CD4-positive, CD25-positive, alpha-beta regulatory T cell (primary cell): ENCODE results near the gene RNF144A. TPM values are rescaled to one million over a fixed set of nuclear protein-coding genes. Genes with fewer than 3 reads are reported as not detected.
A peak's percentile ranks its signal among the peaks of the same experiment; 100 is the strongest.

ENCODE experiments used
- ATAC-seq, 2 donors: fragments of 150-1000 bp; cut with Tn5 transposase; one replicate each; pipeline ENCODE4 v1.10.0; 2021; ENCODE audit warnings: low read depth in 2 of 2, moderate number of reproducible peaks in 2 of 2, moderate library complexity in 1 of 2
- DNase-seq, 3 donors: peaks; one replicate each; pipeline versions ENCODE4 v3.0.0 to v3.0.0-alpha.2; 2012 to 2022; ENCODE audit warnings: mixed read lengths in 1 of 3
- H3K27ac ChIP-seq: one replicate; pipeline ENCODE4 v1.7.0; 2013; ENCODE audit warnings: mild to moderate bottlenecking, low read length; ENCODE audit not compliant: insufficient read depth, poor library complexity, severe bottlenecking
- H3K27me3 ChIP-seq: one replicate; pipeline ENCODE4 v1.7.0; 2013; ENCODE audit warnings: low read length; ENCODE audit not compliant: control insufficient read depth, insufficient read depth
- H3K36me3 ChIP-seq: one replicate; pipeline ENCODE4 v1.7.0; 2013; ENCODE audit warnings: mild to moderate bottlenecking, low read length, moderate library complexity; ENCODE audit not compliant: control insufficient read depth, insufficient read depth
- H3K4me1 ChIP-seq: 2 replicates; pipeline ENCODE4 v1.7.0; 2013; ENCODE audit warnings: mild to moderate bottlenecking, low read length; ENCODE audit not compliant: insufficient read depth, control insufficient read depth, poor library complexity, severe bottlenecking
- H3K4me3 ChIP-seq: one replicate; pipeline ENCODE4 v1.7.0; 2013; ENCODE audit warnings: low read depth, mild to moderate bottlenecking, low read length, moderate library complexity
- H3K9me3 ChIP-seq, 2 experiments: 1 replicate in 1 of 2; 2 replicates in 1 of 2; pipeline ENCODE4 v1.7.0; 2013; ENCODE audit warnings: low read length in 2 of 2, mild to moderate bottlenecking in 1 of 2, moderate library complexity in 1 of 2; ENCODE audit not compliant: control insufficient read depth in 2 of 2
- H3K27ac Mint-ChIP-seq, 3 donors: one replicate each; pipeline ENCODE4 v1.8.0; 2020 to 2022; ENCODE audit warnings: mild to moderate bottlenecking in 3 of 3, mixed read lengths in 3 of 3, moderate library complexity in 2 of 3
- H3K27me3 Mint-ChIP-seq: one replicate; pipeline ENCODE4 v1.8.0; 2022; ENCODE audit warnings: mild to moderate bottlenecking, mixed read lengths
- H3K36me3 Mint-ChIP-seq: one replicate; pipeline ENCODE4 v1.8.0; 2020; ENCODE audit warnings: mixed read lengths
- H3K4me1 Mint-ChIP-seq, 4 donors: one replicate each; pipeline ENCODE4 v1.8.0; 2020 to 2022; ENCODE audit warnings: mixed read lengths in 4 of 4, mild to moderate bottlenecking in 1 of 4
- H3K4me3 Mint-ChIP-seq, 4 donors: one replicate each; pipeline ENCODE4 v1.8.0; 2020 to 2022; ENCODE audit warnings: mild to moderate bottlenecking in 4 of 4, mixed read lengths in 4 of 4, moderate library complexity in 3 of 4
- H3K9me3 Mint-ChIP-seq, 7 donors: one replicate each; pipeline ENCODE4 v1.8.0; 2020 to 2022; ENCODE audit warnings: mixed read lengths in 7 of 7, mild to moderate bottlenecking in 3 of 7, moderate library complexity in 2 of 7
- polyA plus RNA-seq, 4 donors: library from polyadenylated mRNA; unstranded; fragments of 300-500 nt; fragmentation: Illumina TruSeq; gene quantifications; one replicate each; pipeline ENCODE4 v1.2.3, GENCODE V29; 2021
- total RNA-seq: library from RNA; stranded (reverse); gene quantifications from one replicate; pipeline ENCODE4 v1.2.3, GENCODE V29; 2022

Gene RNF144A
- total and polyA plus RNA-seq, 5 donors from 2014 or later, result 4.8 to 11.4 (median 8.3) TPM

- Mint-ChIP-seq H3K36me3 (peaks cover 13% of the 10 kb centered on the region), H3K27ac (no peak overlapping the region), H3K27me3 (no peaks in the 10 kb centered on the region), H3K4me1 (no peaks in the 10 kb centered on the region), H3K4me3 (no peak overlapping the region), H3K9me3 (peaks cover 0 to 1% (median 0%) of the 10 kb centered on the region in 7 donors)
- Histone ChIP-seq H3K4me3 (no peak overlapping the region), H3K9me3 (no peaks in the 10 kb centered on the region), H3K36me3 (no peaks in the 10 kb centered on the region), H3K27me3 (no peaks in the 10 kb centered on the region), H3K27ac (no peak overlapping the region), H3K4me1 (no peaks in the 10 kb centered on the region)
- no peak for DNase-seq
- ATAC-seq, result no peak
Measured at GRCh38 chr2:7075834-7076233, 158.6 kb downstream of the RNF144A start.

- ATAC-seq (no peak), DNase-seq (no peak)
- H3K27me3 Mint-ChIP-seq, result no peaks in the 10 kb centered on the region
- H3K36me3 Mint-ChIP-seq, result peaks cover 13% of the 10 kb centered on the region
- no peaks in the 10 kb centered on the region for H3K9me3 ChIP-seq
- H3K9me3 Mint-ChIP-seq, result no peaks in the 10 kb centered on the region
- H3K4me1 Mint-ChIP-seq, result no peaks in the 10 kb centered on the region
- H3K4me3 Mint-ChIP-seq, result no peak overlapping the region
- no peaks in the 10 kb centered on the region for H3K36me3 ChIP-seq
- no peaks in the 10 kb centered on the region for H3K4me1 ChIP-seq
- no peaks in the 10 kb centered on the region for H3K27me3 ChIP-seq
- H3K27ac ChIP-seq, result no peak overlapping the region
- H3K4me3 ChIP-seq, result no peak overlapping the region
- H3K27ac Mint-ChIP-seq, result no peak overlapping the region
Measured at GRCh38 chr2:7077660-7078267, 160.6 kb downstream of the RNF144A start.

- H3K36me3 Mint-ChIP-seq, result peaks cover 5% of the 10 kb centered on the region
- peaks cover 14% of the 10 kb centered on the region for H3K27me3 Mint-ChIP-seq
- H3K9me3 Mint-ChIP-seq, result peaks cover 0 to 8% (median 4%) of the 10 kb centered on the region in 7 donors
- Histone ChIP-seq H3K4me1 (no peaks in the 10 kb centered on the region), H3K27ac (no peak overlapping the region), H3K27me3 (no peaks in the 10 kb centered on the region), H3K9me3 (peaks cover 4 to 8% of the 10 kb centered on the region in 2 experiments), H3K4me3 (no peak overlapping the region), H3K36me3 (no peaks in the 10 kb centered on the region)
- H3K4me3 Mint-ChIP-seq, result no peak overlapping the region
- peak overlapping the region in 1 of 3 donors; percentile 57 for H3K27ac Mint-ChIP-seq
- no peaks in the 10 kb centered on the region for H3K4me1 Mint-ChIP-seq
- peak in 1 of 3 donors; percentile 60 for DNase-seq
- ATAC-seq, result no peak
Measured at GRCh38 chr2:7083580-7084509, 166.6 kb downstream of the RNF144A start.

DNA sequence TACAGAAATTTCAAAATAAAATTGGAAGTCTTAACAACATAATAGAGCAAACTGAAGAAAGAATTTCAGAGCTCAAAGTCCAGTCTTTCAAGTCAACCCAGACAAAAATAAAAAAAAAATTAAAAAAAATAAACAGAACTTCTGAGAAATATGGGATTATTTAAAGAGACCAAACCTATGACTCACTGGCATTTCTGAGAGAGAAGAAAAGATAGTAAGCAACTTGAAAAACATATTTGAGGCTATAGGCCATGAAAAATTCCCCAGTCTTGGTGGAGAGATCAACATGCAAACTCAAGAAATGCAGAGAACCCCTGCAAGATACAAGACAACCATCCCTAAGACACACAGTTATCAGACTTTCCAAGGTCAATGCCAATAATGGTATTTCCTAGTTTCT, 167.4 kb downstream of the RNF144A start:
- Histone ChIP-seq H3K27me3 (no peaks in the 10 kb centered on the region), H3K4me3 (no peak overlapping the region), H3K4me1 (no peaks in the 10 kb centered on the region), H3K27ac (no peak overlapping the region), H3K9me3 (peaks cover 4 to 8% of the 10 kb centered on the region in 2 experiments), H3K36me3 (no peaks in the 10 kb centered on the region)
- Mint-ChIP-seq H3K4me1 (no peaks in the 10 kb centered on the region), H3K27ac (no peak overlapping the region), H3K9me3 (peaks cover 0 to 8% (median 4%) of the 10 kb centered on the region in 7 donors), H3K4me3 (no peak overlapping the region), H3K36me3 (peaks cover 5% of the 10 kb centered on the region), H3K27me3 (peaks cover 14% of the 10 kb centered on the region)
- ATAC-seq (no peak), DNase-seq (no peak)

DNA sequence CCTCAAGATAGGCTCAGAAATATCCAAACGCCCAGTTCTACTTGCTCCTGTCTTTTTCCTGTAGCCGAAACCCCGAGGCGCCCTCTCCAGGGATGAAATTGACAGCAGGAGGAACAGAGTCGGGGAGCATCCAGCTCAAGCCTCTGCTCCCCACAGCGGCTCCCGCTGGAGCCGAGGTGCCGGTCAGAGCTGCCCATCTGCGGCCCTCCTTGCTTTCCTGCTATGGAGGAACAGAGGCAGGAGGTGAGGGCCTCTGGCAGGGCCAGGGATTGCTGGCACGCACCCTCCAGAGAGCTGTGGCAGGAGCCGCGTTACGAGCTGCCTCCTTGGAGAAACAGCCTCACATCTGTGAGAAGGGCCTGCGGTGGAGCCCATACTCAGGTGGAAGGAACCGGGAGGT, 172.1 kb downstream of the RNF144A start:
- DNase-seq (no peak), ATAC-seq (no peak)
- Mint-ChIP-seq H3K4me3 (no peak overlapping the region), H3K36me3 (peaks cover 5% of the 10 kb centered on the region), H3K4me1 (no peaks in the 10 kb centered on the region), H3K27me3 (peaks cover 14% of the 10 kb centered on the region), H3K27ac (no peak overlapping the region), H3K9me3 (peaks cover 0 to 4% (median 1%) of the 10 kb centered on the region in 7 donors)
- H3K36me3 ChIP-seq, result no peaks in the 10 kb centered on the region
- no peak overlapping the region for H3K27ac ChIP-seq
- no peaks in the 10 kb centered on the region for H3K27me3 ChIP-seq
- H3K4me3 ChIP-seq, result no peak overlapping the region
- no peaks in the 10 kb centered on the region for H3K4me1 ChIP-seq
- H3K9me3 ChIP-seq, result peaks cover 1 to 4% of the 10 kb centered on the region in 2 experiments

DNA sequence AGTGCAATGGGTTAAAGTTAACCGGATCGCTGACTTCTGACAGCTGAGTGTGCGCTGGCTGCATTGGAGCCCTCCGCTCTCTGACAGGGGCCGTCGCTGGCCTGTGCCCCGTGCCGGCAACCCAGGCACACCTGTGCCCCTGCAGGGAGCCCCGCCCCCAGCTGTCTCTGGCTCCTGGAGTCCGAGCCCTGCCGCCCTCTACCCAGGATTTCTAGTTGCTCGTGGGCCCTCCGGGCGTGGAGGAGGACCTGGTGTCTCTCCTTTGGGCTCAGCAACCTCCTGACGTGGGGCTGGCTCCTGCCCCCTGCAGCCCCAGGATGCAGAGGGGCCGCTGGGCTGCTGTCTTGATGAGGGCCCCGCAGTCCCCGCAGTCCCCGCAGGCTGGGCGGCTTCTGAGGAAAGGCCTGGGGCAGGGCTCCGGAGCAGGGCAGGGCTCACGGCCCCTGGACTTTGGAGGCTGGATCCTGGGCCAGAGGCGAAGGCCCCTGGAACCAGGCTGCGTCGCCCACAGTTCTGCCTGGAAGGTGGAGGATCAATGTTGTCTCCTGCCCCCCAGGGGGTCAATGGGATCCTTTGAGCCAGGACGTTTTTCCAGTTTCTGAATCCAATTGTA, 172.8 kb downstream of the RNF144A start:
- ATAC-seq (no peak), DNase-seq (no peak)
- Histone ChIP-seq H3K27me3 (no peaks in the 10 kb centered on the region), H3K9me3 (no peaks in the 10 kb centered on the region), H3K36me3 (no peaks in the 10 kb centered on the region), H3K4me1 (no peaks in the 10 kb centered on the region), H3K27ac (no peak overlapping the region), H3K4me3 (no peak overlapping the region)
- H3K27me3 Mint-ChIP-seq, result peaks cover 14% of the 10 kb centered on the region
- peaks cover 5% of the 10 kb centered on the region for H3K36me3 Mint-ChIP-seq
- no peak overlapping the region for H3K4me3 Mint-ChIP-seq
- H3K9me3 Mint-ChIP-seq, result peaks cover 0 to 4% (median 0%) of the 10 kb centered on the region in 7 donors
- no peak overlapping the region for H3K27ac Mint-ChIP-seq
- H3K4me1 Mint-ChIP-seq, result no peaks in the 10 kb centered on the region

DNA sequence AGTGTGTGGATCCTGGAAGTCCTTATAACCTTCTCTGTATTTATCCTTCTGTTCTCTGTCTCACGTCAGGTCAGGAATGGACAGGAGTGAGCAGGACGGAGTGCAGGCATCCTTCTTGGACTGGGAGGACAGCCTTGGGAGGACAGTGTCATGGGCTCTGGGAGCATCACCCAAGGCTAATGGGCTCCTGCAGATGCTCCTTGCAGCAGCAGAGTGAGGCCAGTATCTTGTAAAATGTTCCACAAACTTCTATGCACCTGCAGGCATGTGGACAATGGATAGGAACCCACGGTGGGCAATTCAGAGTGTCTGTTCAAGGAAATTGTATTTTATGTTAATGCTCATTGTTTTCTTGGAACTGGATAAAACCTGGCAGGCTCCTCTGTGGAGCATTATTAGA, 176.2 kb downstream of the RNF144A start:
- H3K4me3 ChIP-seq, result no peak overlapping the region
- H3K4me3 Mint-ChIP-seq, result no peak overlapping the region
- ATAC-seq (no peak), DNase-seq (no peak)
- H3K4me1 ChIP-seq, result peaks cover 3% of the 10 kb centered on the region
- H3K36me3 ChIP-seq, result no peaks in the 10 kb centered on the region
- no peaks in the 10 kb centered on the region for H3K27me3 ChIP-seq
- peak overlapping the region in 1 of 3 donors; percentile 81 for H3K27ac Mint-ChIP-seq
- H3K27ac ChIP-seq, result no peak overlapping the region
- peaks cover 4% of the 10 kb centered on the region for H3K36me3 Mint-ChIP-seq
- H3K9me3 ChIP-seq, result no peaks in the 10 kb centered on the region
- H3K9me3 Mint-ChIP-seq, result no peaks in the 10 kb centered on the region
- peaks cover 4% of the 10 kb centered on the region for H3K27me3 Mint-ChIP-seq
- H3K4me1 Mint-ChIP-seq, result peaks cover 0 to 12% (median 2%) of the 10 kb centered on the region in 4 donors
